DMS153 treated with DMSO at 0.1 percent for 48 hours (cell line): ENCODE measurements around the gene B3GNT5.
A peak's percentile ranks its signal among the peaks of the same experiment; 100 is the strongest.
"Not testable (repeated sequence)": the region's sequence is repeated elsewhere in the genome, so short reads cannot be mapped to it uniquely, and the experiment has no call there.

Experiments used
- DNase-seq: peaks from one replicate; lab custom pipeline; 2025; ENCODE audit not compliant: unreplicated experiment; lab: John Stamatoyannopoulos, UW

The B3GNT5 gene

GRCh38 chr3:183229178-183229577 lies 23.9 kb upstream of the B3GNT5 start:
- DNase-seq: no peak

- not testable (repeated sequence) for DNase-seq
Measured at GRCh38 chr3:183230251-183230650, 22.8 kb upstream of the B3GNT5 start.

- no peak for DNase-seq
Measured at GRCh38 chr3:183230826-183231225, 22.2 kb upstream of the B3GNT5 start.

- DNase-seq: no peak
Measured at GRCh38 chr3:183233966-183234365, 19.1 kb upstream of the B3GNT5 start.

- no peak for DNase-seq
Measured at GRCh38 chr3:183239046-183239445, 14.0 kb upstream of the B3GNT5 start.

- no peak for DNase-seq
Measured at GRCh38 chr3:183242431-183242830, 10.6 kb upstream of the B3GNT5 start.

- DNase-seq: no peak
Measured at GRCh38 chr3:183244219-183244618, 8.8 kb upstream of the B3GNT5 start.

- no peak for DNase-seq
Measured at GRCh38 chr3:183244981-183245476, 8.0 kb upstream of the B3GNT5 start.

- no peak for DNase-seq
Measured at GRCh38 chr3:183247011-183247589, 6.0 kb upstream of the B3GNT5 start.

GRCh38 chr3:183249006-183249718 lies 3.9 kb upstream of the B3GNT5 start:
- DNase-seq: no peak

- no peak for DNase-seq
Measured at GRCh38 chr3:183252118-183252782, 803 bp upstream of the B3GNT5 start.

- peak; percentile 42 for DNase-seq
Measured at GRCh38 chr3:183253528-183254486, 754 bp downstream of the B3GNT5 start.

- peak; percentile 55 for DNase-seq
Measured at GRCh38 chr3:183254487-183255347, 1.7 kb downstream of the B3GNT5 start.

- no peak for DNase-seq
Measured at GRCh38 chr3:183255348-183255730, 2.3 kb downstream of the B3GNT5 start.

- DNase-seq: no peak
Measured at GRCh38 chr3:183259087-183259486, 6.0 kb downstream of the B3GNT5 start.

- no peak for DNase-seq
Measured at GRCh38 chr3:183259621-183260020, 6.6 kb downstream of the B3GNT5 start.

- DNase-seq: no peak
Measured at GRCh38 chr3:183260167-183260904, 7.3 kb downstream of the B3GNT5 start.

GRCh38 chr3:183261151-183261724 lies 8.2 kb downstream of the B3GNT5 start:
- no peak for DNase-seq

- DNase-seq: no peak
Measured at GRCh38 chr3:183262875-183263378, 9.9 kb downstream of the B3GNT5 start.
